NCI-H345 treated with DMSO at 0.1 percent for 48 hours (cell line): ENCODE data around the gene ATP6V1D.
A peak's percentile ranks its signal among the peaks of the same experiment; 100 is the strongest.
"Not testable (repeated sequence)": the region's sequence is repeated elsewhere in the genome, so short reads cannot be mapped to it uniquely, and the experiment has no call there.

ENCODE experiments used
- DNase-seq: peaks from one replicate; lab custom pipeline; 2025; ENCODE audit not compliant: unreplicated experiment; lab: John Stamatoyannopoulos, UW

The ATP6V1D gene

GRCh38 chr14:67359775-67360469 is at the start of gene ATP6V1D, which contains the start of gene EIF2S1:
Gene ATP6V1D, minus strand, starts transcription at chr14:67359804. Its CDS starts 106 bp downstream, at chr14:67359698.
Gene EIF2S1, plus strand, starts transcription at chr14:67360328. Its CDS starts 4,440 bp downstream, at chr14:67364768.
- DNase-seq = peak; percentile 97

DNA sequence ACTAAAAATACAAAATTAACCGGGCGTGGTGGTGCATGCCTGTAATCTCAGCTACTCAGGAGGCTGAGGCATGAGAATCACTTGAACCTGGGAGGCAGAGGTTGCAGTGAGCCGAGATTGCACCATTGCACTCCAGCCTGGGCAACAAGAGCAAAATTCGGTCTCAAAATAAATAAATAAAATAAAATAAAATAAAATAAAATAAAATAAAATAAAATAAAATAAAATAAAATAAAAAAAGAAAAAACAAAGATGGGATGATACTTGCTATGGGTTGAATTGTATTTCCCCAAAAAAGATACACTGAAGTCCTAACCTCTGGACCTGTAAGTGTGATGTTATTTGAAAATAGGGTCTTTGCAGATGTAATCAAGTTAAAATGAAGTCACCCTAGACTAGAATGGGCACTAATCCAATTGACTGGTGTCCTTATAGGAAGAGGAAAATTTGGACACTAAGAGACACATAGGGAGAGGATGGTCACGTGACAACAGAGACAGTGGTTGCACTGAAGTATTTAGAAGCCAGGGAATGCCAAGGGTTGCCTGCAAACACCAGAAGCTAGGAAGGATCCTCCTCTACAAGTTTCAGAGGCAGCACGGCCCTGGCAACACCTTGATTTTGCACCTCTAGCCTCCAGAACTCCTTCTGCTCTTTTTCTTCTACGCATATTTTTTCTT is 48.7 kb upstream of the ATP6V1D start:
- DNase-seq = not testable (repeated sequence)

DNA sequence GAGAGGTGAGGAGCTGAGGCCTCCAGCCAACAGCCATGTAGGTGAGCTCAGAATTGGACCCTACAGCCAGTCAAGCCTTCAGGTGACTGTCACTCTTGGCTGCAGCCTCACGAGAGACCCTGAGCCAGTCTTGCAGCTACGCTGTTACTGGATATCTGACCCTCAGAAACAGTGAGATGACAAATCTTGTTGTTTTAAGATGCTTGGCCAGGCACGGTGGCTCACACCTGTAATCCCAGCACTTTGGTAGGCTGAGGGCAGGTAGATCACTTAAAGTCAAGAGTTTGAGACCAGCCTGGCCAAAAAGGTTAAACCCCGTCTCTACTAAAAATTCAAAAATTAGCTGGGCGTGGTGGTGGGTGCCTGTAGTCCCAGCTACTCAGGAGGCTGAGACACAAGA is 46.2 kb upstream of the ATP6V1D start:
- DNase-seq = no peak

- no peak for DNase-seq
Observed at GRCh38 chr14:67400434-67400833, 40.8 kb upstream of the ATP6V1D start.

GRCh38 chr14:67397536-67397935 is 37.9 kb upstream of the ATP6V1D start:
- no peak for DNase-seq

DNA sequence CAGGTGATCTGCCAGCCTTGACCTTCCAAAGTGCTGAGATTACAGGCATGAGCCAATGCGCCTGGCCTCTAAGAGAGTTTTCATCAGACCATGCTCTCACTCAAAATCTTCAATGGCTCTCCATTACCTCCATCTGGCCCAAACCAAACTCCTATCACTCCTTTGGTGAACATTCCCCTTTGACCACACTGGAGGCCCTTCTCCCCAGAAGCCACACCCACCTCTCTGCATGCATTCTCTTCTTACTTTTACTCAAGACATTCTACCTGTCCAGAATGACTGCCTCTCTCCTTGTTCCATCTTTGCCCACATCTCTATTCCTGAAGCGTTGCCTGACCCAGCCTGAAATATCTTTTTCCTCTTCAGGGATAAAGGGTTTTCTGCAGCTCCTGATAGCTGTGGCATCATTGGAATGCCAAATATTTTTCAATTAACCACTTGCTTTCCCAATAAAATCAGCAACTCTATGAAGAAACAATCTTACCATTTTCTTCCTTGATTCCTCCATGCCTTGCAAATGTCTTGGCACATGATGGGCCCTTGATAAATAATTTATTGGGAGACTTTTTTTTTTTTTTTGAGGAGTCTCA is 36.9 kb upstream of the ATP6V1D start:
- DNase-seq = no peak

- no peak for DNase-seq
Observed at GRCh38 chr14:67395876-67396189, 36.2 kb upstream of the ATP6V1D start.

- no peak for DNase-seq
Observed at GRCh38 chr14:67395086-67395875, 35.7 kb upstream of the ATP6V1D start.

- no peak for DNase-seq
Observed at GRCh38 chr14:67393689-67394088, 34.1 kb upstream of the ATP6V1D start.

DNA sequence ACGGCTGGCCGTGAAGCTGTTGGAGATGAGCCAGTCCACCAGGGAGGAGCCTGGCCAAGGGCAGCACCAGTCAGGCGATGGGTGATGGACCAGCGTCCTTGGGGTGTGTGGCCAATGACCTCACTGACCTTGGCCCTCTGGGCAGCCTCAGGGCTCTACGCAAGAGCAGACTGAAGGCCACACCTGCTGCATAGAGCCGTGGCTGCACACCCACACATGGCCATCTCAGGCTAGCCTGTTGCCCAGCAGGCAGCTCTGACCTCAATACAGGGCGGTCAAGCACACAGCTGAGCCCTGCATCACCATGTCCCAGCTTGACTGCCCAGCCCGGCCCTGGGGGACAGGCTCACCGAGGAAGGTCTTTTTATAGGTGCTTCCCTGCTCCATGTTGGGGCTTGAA is 33.2 kb upstream of the ATP6V1D start:
- DNase-seq = no peak

DNA sequence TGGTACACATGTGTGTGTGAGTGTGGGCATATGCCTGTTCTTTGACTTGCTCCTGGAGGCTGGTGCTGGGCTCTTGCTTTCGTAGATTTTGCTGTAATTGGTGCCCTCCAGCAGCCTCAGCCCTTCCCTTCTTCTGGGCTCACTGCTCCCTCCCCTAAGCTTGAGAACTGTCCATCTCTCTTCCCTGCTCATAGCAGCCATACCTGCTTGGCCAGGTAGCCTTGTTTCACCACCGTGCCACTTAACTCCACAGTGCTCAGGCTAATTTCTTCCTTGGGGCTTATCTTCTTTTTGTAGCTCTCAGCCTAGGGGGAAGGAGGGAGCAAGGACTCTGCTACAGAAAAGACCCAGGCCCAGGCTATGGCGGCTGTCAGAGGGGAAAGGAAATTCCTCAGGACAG is 32.5 kb upstream of the ATP6V1D start:
- no peak for DNase-seq

- DNase-seq = no peak
Observed at GRCh38 chr14:67391268-67391667, 31.7 kb upstream of the ATP6V1D start.

DNA sequence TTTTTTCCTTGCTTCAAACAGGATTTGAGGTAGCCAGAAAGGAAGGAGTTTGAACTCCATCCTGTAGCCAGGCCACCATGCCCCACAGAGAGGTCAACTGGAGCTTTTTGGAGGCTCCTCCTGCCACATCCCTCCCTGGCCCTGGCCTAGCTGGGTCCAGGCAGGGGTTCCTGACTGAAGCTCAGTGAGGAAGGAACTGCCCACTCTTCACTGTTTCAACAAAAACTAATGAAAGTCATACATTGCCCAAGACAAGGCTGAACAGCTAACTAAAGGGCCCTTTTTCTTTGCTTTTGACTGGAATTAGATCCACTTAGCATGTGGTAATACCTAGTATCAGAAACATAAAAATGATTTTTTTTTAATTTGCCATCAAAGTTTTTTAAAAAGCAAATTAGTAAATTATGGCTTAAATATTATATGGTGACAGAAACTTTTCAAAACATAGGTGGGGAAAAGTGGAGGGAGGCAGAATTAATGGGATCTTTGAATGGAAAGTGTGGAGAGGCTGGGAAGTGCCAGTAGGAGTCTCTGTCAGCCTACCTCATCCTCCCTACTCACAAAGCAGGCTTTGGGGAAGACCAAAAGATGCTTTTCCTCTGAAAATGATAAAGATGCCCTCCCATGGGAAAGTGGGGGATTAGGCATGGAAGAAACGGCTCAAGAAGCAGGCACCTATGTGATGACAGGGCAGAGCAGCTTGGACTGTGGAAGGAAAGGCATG is 30.4 kb upstream of the ATP6V1D start:
- no peak for DNase-seq

- no peak for DNase-seq
Observed at GRCh38 chr14:67389275-67389674, 29.7 kb upstream of the ATP6V1D start.

- DNase-seq = no peak
Observed at GRCh38 chr14:67387195-67387594, 27.6 kb upstream of the ATP6V1D start.

GRCh38 chr14:67385618-67386017 is 26.0 kb upstream of the ATP6V1D start:
- no peak for DNase-seq

DNA sequence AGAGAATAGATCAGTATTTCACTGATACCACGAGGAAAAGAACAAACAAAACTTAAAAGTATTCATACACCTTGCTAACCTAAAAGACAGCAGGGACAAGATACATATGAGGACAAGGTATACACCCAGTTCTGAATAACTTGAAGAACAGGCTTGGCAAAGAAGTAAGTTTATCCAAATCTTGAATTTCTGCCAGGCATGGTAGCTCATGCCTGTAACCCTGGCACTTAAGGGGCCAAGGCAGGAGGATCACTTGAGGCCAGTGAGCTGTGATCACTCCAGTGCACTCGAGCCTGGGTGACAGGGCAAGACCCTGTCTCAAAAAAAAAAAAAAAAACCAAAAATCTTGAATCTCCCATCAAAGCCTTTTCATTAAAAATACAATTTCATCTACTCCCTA is 25.5 kb upstream of the ATP6V1D start:
- DNase-seq = no peak

- DNase-seq = no peak
Observed at GRCh38 chr14:67377916-67378315, 18.3 kb upstream of the ATP6V1D start.

DNA sequence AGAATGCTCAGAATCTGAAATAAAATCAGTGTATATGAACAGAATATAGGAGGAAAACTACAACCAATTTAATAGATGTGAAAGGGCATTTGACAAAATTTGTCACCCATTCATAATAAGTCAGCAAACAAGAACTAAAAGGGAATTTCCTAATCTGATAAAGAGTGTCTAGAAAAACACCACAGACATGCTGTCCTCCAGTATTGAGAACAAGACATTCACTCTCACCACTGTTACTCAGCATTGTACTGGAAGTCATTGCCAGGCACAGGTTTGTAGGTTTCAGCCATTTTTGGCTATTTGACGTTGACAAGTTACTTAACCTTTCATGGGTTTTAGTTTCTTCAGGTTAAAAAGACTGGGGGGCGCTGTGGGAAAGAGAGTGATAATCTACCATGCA is 13.7 kb upstream of the ATP6V1D start:
- DNase-seq = no peak

GRCh38 chr14:67372833-67373232 is 13.2 kb upstream of the ATP6V1D start:
- DNase-seq = no peak
